Loucy (cell line): ENCODE measurements around the gene RHCE.

ENCODE experiments used
- H2AFZ ChIP-seq: fragments of 200-600 bp; sonication (generic); 2 replicates; pipeline ENCODE4 v1.6.0; 2016; ENCODE audit warnings: antibody characterized with exemption, mild to moderate bottlenecking, low read length, moderate library complexity
- H3F3A ChIP-seq: fragments of 200-600 bp; 2 replicates; pipeline ENCODE4 v1.6.0; 2016; ENCODE audit warnings: antibody characterized with exemption, low read depth, mild to moderate bottlenecking
- H3K27me3 ChIP-seq: fragments of 200-600 bp; sonication (generic); 2 replicates; pipeline ENCODE4 v1.6.1; 2014; ENCODE audit warnings: low read length, mild to moderate bottlenecking; ENCODE audit not compliant: insufficient read depth, poor library complexity, severe bottlenecking
- H3K36me3 ChIP-seq: fragments of 200-600 bp; sonication (generic); 2 replicates; pipeline ENCODE4 v1.6.1; 2016; ENCODE audit warnings: low read length; ENCODE audit not compliant: insufficient read depth
- H3K4me1 ChIP-seq: fragments of 200-600 bp; sonication (generic); 2 replicates; pipeline ENCODE4 v1.5.1; 2014; ENCODE audit warnings: low read length, mild to moderate bottlenecking; ENCODE audit not compliant: insufficient read depth, poor library complexity, severe bottlenecking
- H3K4me2 ChIP-seq: fragments of 200-600 bp; sonication (generic); 2 replicates; pipeline ENCODE4 v1.6.0; 2014; ENCODE audit warnings: antibody characterized with exemption, low read length, low read depth, mild to moderate bottlenecking; ENCODE audit not compliant: poor library complexity, severe bottlenecking
- H3K4me3 ChIP-seq: fragments of 200-600 bp; sonication (generic); 2 replicates; pipeline ENCODE4 v1.5.1; 2014; ENCODE audit warnings: low read length, mild to moderate bottlenecking, mixed read lengths; ENCODE audit not compliant: poor library complexity, severe bottlenecking
- H3K79me2 ChIP-seq: fragments of 200-600 bp; sonication (generic); 2 replicates; pipeline ENCODE4 v1.6.1; 2014; ENCODE audit warnings: low read length; ENCODE audit not compliant: insufficient read depth
- H3K9ac ChIP-seq: fragments of 200-600 bp; sonication (generic); 2 replicates; pipeline ENCODE4 v1.6.0; 2014; ENCODE audit warnings: mild to moderate bottlenecking, low read depth, low read length, moderate library complexity; ENCODE audit not compliant: poor library complexity, severe bottlenecking
- H3K9me2 ChIP-seq: fragments of 200-600 bp; sonication (generic); replicated peaks from 2 replicates; pipeline ENCODE4 v1.6.1; 2016; ENCODE audit warnings: low read depth, low read length, mixed read lengths
- H3K9me3 ChIP-seq: fragments of 200-600 bp; sonication (generic); 2 replicates; pipeline ENCODE4 v1.6.1; 2014; ENCODE audit warnings: mild to moderate bottlenecking, antibody characterized with exemption, low read length, low read depth; ENCODE audit not compliant: insufficient read depth
- H4K20me1 ChIP-seq: fragments of 200-600 bp; sonication (generic); 2 replicates; pipeline ENCODE4 v1.6.0; 2014; ENCODE audit warnings: antibody characterized with exemption, low read length, mild to moderate bottlenecking; ENCODE audit not compliant: insufficient read depth, poor library complexity, severe bottlenecking
- CTCF ChIP-seq: fragments of 200-600 bp; sonication (generic); conservative IDR thresholded peaks from 2 replicates; pipeline ENCODE4 v1.5.1; 2014; ENCODE audit warnings: mild to moderate bottlenecking, antibody characterized with exemption, low read length
- EZH2phosphoT487 ChIP-seq: fragments of 200-600 bp; IDR thresholded peaks from 2 replicates; pipeline ENCODE4 v1.6.1; 2018; ENCODE audit warnings: antibody characterized with exemption, mild to moderate bottlenecking, moderate library complexity, borderline replicate concordance

RHCE gene

GRCh38 chr1:25433389-25434186 lies 13.0 kb upstream of the RHCE start:
- Histone ChIP-seq H3K9ac (peak overlapping the region; percentile 69), H3K9me3 (no peaks in the 10 kb centered on the region), H3K9me2 (no peaks in the 10 kb centered on the region), H3K4me3 (peak overlapping the region; percentile 77), H3F3A (peaks cover 3% of the 10 kb centered on the region), H3K4me2 (peak overlapping the region; percentile 84), H3K4me1 (peaks cover 58% of the 10 kb centered on the region), H3K36me3 (no peaks in the 10 kb centered on the region), H3K79me2 (peaks cover 77% of the 10 kb centered on the region), H2AFZ (no peak overlapping the region), H3K27me3 (no peaks in the 10 kb centered on the region), H4K20me1 (peaks cover 71% of the 10 kb centered on the region)
- TF ChIP-seq CTCF (no peak), EZH2phosphoT487 (no peak)

GRCh38 chr1:25432749-25433388 lies 12.2 kb upstream of the RHCE start:
- H3K79me2 ChIP-seq, result peaks cover 70% of the 10 kb centered on the region

More at GRCh38 chr1:25432749-25433388, 12.2 kb upstream of the RHCE start:
- Histone ChIP-seq H3K4me1 (peaks cover 59% of the 10 kb centered on the region), H4K20me1 (peaks cover 66% of the 10 kb centered on the region), H3K9me2 (no peaks in the 10 kb centered on the region), H2AFZ (no peak overlapping the region), H3K36me3 (no peaks in the 10 kb centered on the region), H3K27me3 (no peaks in the 10 kb centered on the region), H3F3A (peaks cover 3% of the 10 kb centered on the region), H3K4me2 (peak overlapping the region; percentile 84), H3K4me3 (peak overlapping the region; percentile 77), H3K9me3 (no peaks in the 10 kb centered on the region), H3K9ac (peak overlapping the region; percentile 69)
- TF ChIP-seq EZH2phosphoT487 (no peak), CTCF (no peak)
